ENCODE data around the gene RPL28. TPM values are rescaled to one million over a fixed set of nuclear protein-coding genes. Genes with fewer than 3 reads are reported as not detected.
A peak's percentile ranks its signal among the peaks of the same experiment; 100 is the strongest.

RPL28 gene
- total RNA-seq, result 1,000 to 10,000 TPM; 3,001 to 3,058 TPM

GRCh38 chr19:55385724-55386492 is at the start of gene RPL28:
TSS of gene RPL28 (plus strand) at chr19:55385932. CDS start at chr19:55386358, 426 bp downstream.
- H3K4me1 Mint-ChIP-seq (ENCODE audit: low read depth), result peaks cover 53% of the 10 kb centered on the region
- peaks cover 59% of the 10 kb centered on the region for H3K36me3 Mint-ChIP-seq (ENCODE audit: low read depth)
- H3K27me3 Mint-ChIP-seq, result no peaks in the 10 kb centered on the region
- DNase-seq (peak; percentile 98), ATAC-seq (peak; percentile 84)
- peak within 1 kb of the TSS; percentile 99 for H3K4me3 Mint-ChIP-seq
- H3K9me3 Mint-ChIP-seq, result no peaks in the 10 kb centered on the region
- intact Hi-C loops (cut with micrococcal nuclease), result loop anchor here (5.0 kb wide), 1 partner anchor 129 kb away; the partner anchor contains the start of gene PPP6R1
- no peak for TF ChIP-seq CTCF (IDR thresholded peaks at IDR 0.05)
- ChIA-PET CTCF (interaction anchor here (1.7 kb wide), 1 partner anchor 84 kb away, joined by 5 read pairs; no protein-coding TSS in a partner anchor), POLR2A (interaction anchor here (0.5 to 10.2 kb wide), 8 partner anchors 8 to 130 kb away, joined by 3 to 217 read pairs (median 5); partner anchors contain the start of gene UBE2S)
- peak within 1 kb of the TSS; percentile 99 for H3K27ac Mint-ChIP-seq

GRCh38 chr19:55336101-55336500 is 49.6 kb upstream of the RPL28 start:
- H3K27me3 Mint-ChIP-seq, result peaks cover 4% of the 10 kb centered on the region
- H3K4me3 Mint-ChIP-seq, result no peak overlapping the region
- no peak overlapping the region for H3K27ac Mint-ChIP-seq
- no peaks in the 10 kb centered on the region for H3K36me3 Mint-ChIP-seq (ENCODE audit: low read depth)
- POLR2A ChIA-PET, result interaction anchor here (3.9 kb wide), 1 partner anchor 13 kb away, joined by 22 read pairs; no protein-coding TSS in a partner anchor
- H3K9me3 Mint-ChIP-seq, result no peaks in the 10 kb centered on the region
- CTCF ChIA-PET, result interaction anchor here (1.9 kb wide), 1 partner anchor 33 kb away, joined by 5 read pairs; no protein-coding TSS in a partner anchor
- H3K4me1 Mint-ChIP-seq (ENCODE audit: low read depth), result peaks cover 6% of the 10 kb centered on the region
- ATAC-seq (no peak), DNase-seq (no peak)
- intact Hi-C loops (cut with micrococcal nuclease), result no loop called here
- no peak for TF ChIP-seq CTCF (IDR thresholded peaks at IDR 0.05)

GRCh38 chr19:55339105-55339888 is 46.4 kb upstream of the RPL28 start, which contains the start of gene KMT5C:
TSS of gene KMT5C (plus strand) at chr19:55339876. CDS start at chr19:55341937, 2,061 bp downstream.
- TF ChIP-seq CTCF (IDR thresholded peaks at IDR 0.05), result no peak
- CTCF ChIA-PET, result interaction anchor here (0.7 to 2.3 kb wide), 14 partner anchors 8 to 179 kb away, joined by 3 to 25 read pairs (median 4); partner anchors contain the start of genes HSPBP1 and TMEM238
- peaks cover 4% of the 10 kb centered on the region for H3K27me3 Mint-ChIP-seq
- H3K36me3 Mint-ChIP-seq (ENCODE audit: low read depth), result peaks cover 12% of the 10 kb centered on the region
- peak within 1 kb of the TSS; percentile 90 for H3K4me3 Mint-ChIP-seq
- ATAC-seq (peak; percentile 84), DNase-seq (peak; percentile 100)
- H3K27ac Mint-ChIP-seq, result peak within 1 kb of the TSS; percentile 98
- intact Hi-C loops (cut with micrococcal nuclease), result no loop called here
- POLR2A ChIA-PET, result interaction anchor here (0.6 to 3.9 kb wide), 23 partner anchors 10 to 126 kb away, joined by 3 to 22 read pairs (median 4); partner anchors contain the start of genes PPP6R1, TMEM238 and UBE2S
- H3K4me1 Mint-ChIP-seq (ENCODE audit: low read depth), result peaks cover 12% of the 10 kb centered on the region
- H3K9me3 Mint-ChIP-seq, result no peaks in the 10 kb centered on the region

- peak overlapping the region; percentile 98 for H3K27ac Mint-ChIP-seq
- intact Hi-C loops (cut with micrococcal nuclease), result no loop called here
- POLR2A ChIA-PET, result interaction anchor here (0.7 to 3.9 kb wide), 12 partner anchors 9 to 85 kb away, joined by 3 to 22 read pairs (median 6); partner anchors contain the start of genes PPP6R1 and TMEM238
- ATAC-seq, result no peak
- peaks cover 12% of the 10 kb centered on the region for H3K4me1 Mint-ChIP-seq (ENCODE audit: low read depth)
- peaks cover 4% of the 10 kb centered on the region for H3K27me3 Mint-ChIP-seq
- no peaks in the 10 kb centered on the region for H3K9me3 Mint-ChIP-seq
- DNase-seq, result peak; percentile 54
- H3K4me3 Mint-ChIP-seq, result peak overlapping the region; percentile 90
- CTCF ChIA-PET, result interaction anchor here (0.7 to 2.3 kb wide), 10 partner anchors 9 to 180 kb away, joined by 3 to 25 read pairs (median 4); partner anchors contain the start of gene TMEM238
- H3K36me3 Mint-ChIP-seq (ENCODE audit: low read depth), result peaks cover 16% of the 10 kb centered on the region
- no peak for TF ChIP-seq CTCF (IDR thresholded peaks at IDR 0.05)
Observed at GRCh38 chr19:55339889-55340783, 45.6 kb upstream of the RPL28 start.
